Ovary (tissue), 3 donors: ENCODE data around the gene PPP6R1.

Source experiments
- EP300 ChIP-seq: sonication (generic); formaldehyde crosslinking; IDR thresholded peaks from one replicate; pipeline ENCODE4 v1.6.1; 2017; ENCODE audit warnings: antibody characterized with exemption
- POLR2A ChIP-seq: fragments of 450-650 bp; IDR thresholded peaks from one replicate; pipeline ENCODE4 v1.6.1; 2017; ENCODE audit warnings: antibody characterized with exemption, mild to moderate bottlenecking, moderate library complexity
- TF ChIP-seq, protein P1 (sequence below), 3 donors: fragments of 450-650 bp in 2 of 3; fragments of 200-600 bp in 1 of 3; IDR thresholded peaks; one replicate each; pipeline versions ENCODE4 v1.5.1 to v1.8.0; 2016 to 2022; ENCODE audit warnings: antibody characterized with exemption in 3 of 3, mild to moderate bottlenecking in 1 of 3
- donor health status: DM: no; HTN: no; CAD: no.

DNA sequence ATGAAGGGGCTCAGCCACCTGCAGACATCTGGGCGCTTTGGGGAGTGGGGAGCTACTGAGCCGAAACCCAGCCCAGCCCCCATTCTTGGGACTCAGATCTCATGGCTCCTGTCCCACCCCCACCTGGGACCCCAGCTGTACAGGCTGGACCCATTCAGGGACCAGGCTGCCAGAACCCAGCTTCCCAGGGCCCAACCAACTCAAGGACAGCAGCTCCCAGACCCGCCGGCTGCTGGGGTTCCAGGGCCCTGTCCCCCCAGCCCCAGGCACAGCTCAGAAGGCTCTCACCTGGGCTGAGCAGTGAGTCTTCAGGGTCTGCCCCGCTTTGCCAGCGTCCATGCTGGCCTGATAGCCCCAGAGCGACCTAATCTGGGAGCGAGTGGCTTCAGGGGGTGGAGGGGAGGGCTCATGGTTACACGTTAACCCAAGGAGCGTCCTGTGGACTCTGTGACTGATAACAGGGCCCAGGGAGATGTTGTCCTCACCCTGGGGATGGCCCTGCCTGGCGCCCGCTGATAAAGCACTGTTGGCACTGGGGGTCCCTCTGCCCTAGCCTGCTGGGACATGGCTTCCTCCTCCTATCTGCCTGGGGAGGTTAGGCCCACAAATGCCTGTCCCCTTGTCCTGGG, 30.3 kb downstream of the PPP6R1 start, which contains the start of gene TMEM86B:
- TF ChIP-seq POLR2A (no peak), EP300 (no peak)
- TF ChIP-seq, protein P1, sequence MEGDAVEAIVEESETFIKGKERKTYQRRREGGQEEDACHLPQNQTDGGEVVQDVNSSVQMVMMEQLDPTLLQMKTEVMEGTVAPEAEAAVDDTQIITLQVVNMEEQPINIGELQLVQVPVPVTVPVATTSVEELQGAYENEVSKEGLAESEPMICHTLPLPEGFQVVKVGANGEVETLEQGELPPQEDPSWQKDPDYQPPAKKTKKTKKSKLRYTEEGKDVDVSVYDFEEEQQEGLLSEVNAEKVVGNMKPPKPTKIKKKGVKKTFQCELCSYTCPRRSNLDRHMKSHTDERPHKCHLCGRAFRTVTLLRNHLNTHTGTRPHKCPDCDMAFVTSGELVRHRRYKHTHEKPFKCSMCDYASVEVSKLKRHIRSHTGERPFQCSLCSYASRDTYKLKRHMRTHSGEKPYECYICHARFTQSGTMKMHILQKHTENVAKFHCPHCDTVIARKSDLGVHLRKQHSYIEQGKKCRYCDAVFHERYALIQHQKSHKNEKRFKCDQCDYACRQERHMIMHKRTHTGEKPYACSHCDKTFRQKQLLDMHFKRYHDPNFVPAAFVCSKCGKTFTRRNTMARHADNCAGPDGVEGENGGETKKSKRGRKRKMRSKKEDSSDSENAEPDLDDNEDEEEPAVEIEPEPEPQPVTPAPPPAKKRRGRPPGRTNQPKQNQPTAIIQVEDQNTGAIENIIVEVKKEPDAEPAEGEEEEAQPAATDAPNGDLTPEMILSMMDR (IDR thresholded peaks at IDR 0.05): no peak
